ENCODE results near the gene EXOSC3. TPM values are rescaled to one million over a fixed set of nuclear protein-coding genes. Genes with fewer than 3 reads are reported as not detected.

EXOSC3 gene
- total and polyA plus RNA-seq, 10 of the 15 experiments (the other 5 are each of a cell fraction or from before 2014, with no cell fraction given): 8.2 to 161 (median 61.4) TPM

GRCh38 chr9:37753489-37754190 lies 31.2 kb downstream of the EXOSC3 start, which contains the start of gene TRMT10B:
Gene TRMT10B, plus strand, starts transcription at chr9:37753805. Its CDS starts 8,127 bp downstream, at chr9:37761932.
- CTCF ChIA-PET: no interaction called here
- POLR2A ChIA-PET: no interaction called here
- BruUV-seq (replicated peaks): TSS peak; percentile 84
- no peaks in the 10 kb centered on the region for H4K20me1 ChIP-seq (ENCODE audit: control insufficient read depth, insufficient read depth)
- H3K36me3 ChIP-seq (ENCODE audit: control insufficient read depth in 2 of 2, insufficient read depth in 2 of 2, low read length in 1 of 2): no peaks in the 10 kb centered on the region
- peak within 1 kb of the TSS; percentile 98 for H2AFZ ChIP-seq (ENCODE audit: control insufficient read depth, low read depth, low read length)
- peak within 1 kb of the TSS; percentile 92 for H3K4me3 ChIP-seq
- SMC1A ChIA-PET (ENCODE audit: uncharacterized antibody, unreplicated experiment): interaction anchor here (0.9 to 1.0 kb wide), 3 partner anchors 14 to 336 kb away, joined by 3 read pairs; no protein-coding TSS in a partner anchor
- H3K4me2 ChIP-seq (ENCODE audit: control insufficient read depth, insufficient read depth): peak within 1 kb of the TSS; percentile 89
- RAD21 ChIA-PET (ENCODE audit: unreplicated experiment): no interaction called here
- H3K79me2 ChIP-seq (ENCODE audit: control insufficient read depth, insufficient read depth, low read length): peaks cover 10% of the 10 kb centered on the region
- H3K27ac ChIP-seq (ENCODE audit: control insufficient read depth, insufficient read depth): peak within 1 kb of the TSS; percentile 85
- H3K9ac ChIP-seq (ENCODE audit: control insufficient read depth, insufficient read depth, low read length): peak within 1 kb of the TSS; percentile 91
- intact Hi-C loops (cut with micrococcal nuclease; ENCODE audit: unreplicated experiment) (loop anchor here (1.0 kb wide), 1 partner anchor 151 kb away; the partner anchor contains the start of gene SLC25A51), in situ Hi-C loops (cut with MboI) (no loop called here)
- peak; percentile 64 for FAIRE-seq
- H3K27me3 ChIP-seq (replicated peaks in 1 of 2; ENCODE audit: control insufficient read depth in 2 of 2, insufficient read depth in 2 of 2, low read length in 1 of 2): no peaks in the 10 kb centered on the region; a peak in 1 of 4 replicates
- H3K9me3 ChIP-seq (replicated peaks; ENCODE audit: control insufficient read depth, insufficient read depth, low read length): no peaks in the 10 kb centered on the region
- peaks cover 4% of the 10 kb centered on the region; the same call in 1 of the 2 replicates for H3K4me1 ChIP-seq (ENCODE audit: control insufficient read depth, insufficient read depth, low read length)
- peak; percentile 97 for ATAC-seq
- 4% methylated on average over 31 of the region's 40 CpGs for WGBS (ENCODE audit: insufficient coverage, insufficient replicate concordance, low lambda C conversion rate, missing lambda C conversion rate)
- DNase-seq (ENCODE audit: low read depth, low spot score): peak; percentile 34
- TF ChIP-seq ZNF274 (IDR thresholded peaks at IDR 0.05; ENCODE audit: insufficient read depth, insufficient read length) (no peak), PBX3 (IDR thresholded peaks at IDR 0.05; ENCODE audit: insufficient replicate concordance, low read depth, low read length) (no peak), IRF3 (IDR thresholded peaks at IDR 0.05) (no peak; the same call in 1 of the 2 replicates), USF1 (IDR thresholded peaks at IDR 0.05; ENCODE audit: borderline replicate concordance, extremely low read length, insufficient read depth, low read depth, low read length) (peak; percentile 41), MTA3 (IDR thresholded peaks at IDR 0.05; ENCODE audit: borderline replicate concordance, low read length) (no peak), EED (IDR thresholded peaks at IDR 0.05; ENCODE audit: low read depth) (peak; percentile 39; the same call in 1 of the 2 replicates), MAX (IDR thresholded peaks at IDR 0.05; ENCODE audit: low read depth, low read length) (no peak), ETV6 (conservative IDR thresholded peaks at IDR 0.05 in 1 of 2, IDR thresholded peaks at IDR 0.05 in 1 of 2; ENCODE audit: borderline replicate concordance in 1 of 2, low read depth in 1 of 2) (no peak), SPI1 (IDR thresholded peaks at IDR 0.05; ENCODE audit: borderline replicate concordance, insufficient read depth, low read depth, low read length) (no peak), SUPT20H (IDR thresholded peaks at IDR 0.05; ENCODE audit: borderline replicate concordance, control insufficient read depth, low read depth, low read length) (no peak), ZBTB40 (IDR thresholded peaks at IDR 0.05; ENCODE audit: borderline replicate concordance) (peak; percentile 74; the same call in 1 of the 2 replicates), RFX5 (IDR thresholded peaks at IDR 0.05; ENCODE audit: low read depth, low read length) (no peak), JUNB (IDR thresholded peaks at IDR 0.05) (no peak), BHLHE40 (IDR thresholded peaks at IDR 0.05; ENCODE audit: borderline replicate concordance in 1 of 2, low read depth in 2 of 2, low read length in 1 of 2) (peak; percentile 43 to 48; a peak in 2 of 4 replicates)
